HEK293 (cell line): Measurements from ENCODE around the gene ZFP91.
A peak's percentile ranks its signal among the peaks of the same experiment; 100 is the strongest.

Experiments used
- CTCF ChIA-PET: fragments of 350-600 bp; formaldehyde crosslinking; extraction: SDS; loops from one replicate; lab custom pipeline; 2021; ENCODE audit warnings: antibody characterized with exemption; lab: Yijun Ruan, JAX
- POLR2A ChIA-PET: fragments of 300-600 bp; formaldehyde crosslinking; extraction: SDS; loops from one replicate; lab custom pipeline; 2020; ENCODE audit warnings: antibody characterized with exemption, inconsistent platforms; lab: Yijun Ruan, JAX
- H3K27ac ChIP-seq: fragments of 200-500 bp; sonication (Bioruptor generic); 2 replicates; pipeline ENCODE4 v1.5.1; 2014; ENCODE audit warnings: low read depth, low read length, control low read depth, inconsistent platforms; ENCODE audit errors: extremely low read depth
- H3K36me3 ChIP-seq, 2 experiments: fragments of 200-500 bp in 1 of 2; sonication (Bioruptor generic) in 1 of 2; 1 replicate in 1 of 2; 2 replicates in 1 of 2; pipeline ENCODE4 v1.5.1; 2014 to 2017; ENCODE audit warnings: inconsistent platforms in 2 of 2, low read length in 2 of 2; ENCODE audit not compliant: control insufficient read depth in 2 of 2, insufficient read depth in 1 of 2
- H3K4me1 ChIP-seq: fragments of 200-500 bp; sonication (Bioruptor generic); 2 replicates; pipeline ENCODE4 v1.5.1; 2014; ENCODE audit warnings: mild to moderate bottlenecking, low read length, inconsistent platforms; ENCODE audit not compliant: control insufficient read depth, insufficient read depth
- H3K4me3 ChIP-seq: 2 replicates; pipeline ENCODE4 v1.5.1; 2011; ENCODE audit warnings: low read depth, mild to moderate bottlenecking, control low read depth, low read length, moderate library complexity
- H3K9me3 ChIP-seq: fragments of 200-500 bp; sonication (Bioruptor generic); 2 replicates; pipeline ENCODE4 v1.5.1; 2014; ENCODE audit warnings: low read depth, low read length, inconsistent platforms; ENCODE audit not compliant: control insufficient read depth, insufficient read depth
- BCL11A ChIP-seq: fragments of 450-650 bp; formaldehyde crosslinking; IDR thresholded peaks from 2 replicates; pipeline ENCODE4 v1.5.1; 2016; ENCODE audit warnings: low read depth, missing biosample characterization, missing genetic modification characterization
- INSM2 ChIP-seq: fragments of 450-650 bp; formaldehyde crosslinking; IDR thresholded peaks from 2 replicates; pipeline ENCODE4 v1.5.1; 2016; ENCODE audit warnings: missing biosample characterization, missing genetic modification characterization
- MYNN ChIP-seq: fragments of 450-650 bp; formaldehyde crosslinking; IDR thresholded peaks from 2 replicates; pipeline ENCODE4 v1.5.1; 2016; ENCODE audit warnings: missing biosample characterization, missing genetic modification characterization, borderline replicate concordance
- PATZ1 ChIP-seq: fragments of 450-650 bp; formaldehyde crosslinking; IDR thresholded peaks from 2 replicates; pipeline ENCODE4 v1.5.1; 2016; ENCODE audit warnings: missing biosample characterization, missing genetic modification characterization
- PRDM1 ChIP-seq: fragments of 450-650 bp; formaldehyde crosslinking; IDR thresholded peaks from 2 replicates; pipeline ENCODE4; 2016; ENCODE audit warnings: missing biosample characterization, missing genetic modification characterization
- SCRT1 ChIP-seq: fragments of 450-650 bp; formaldehyde crosslinking; IDR thresholded peaks from 2 replicates; pipeline ENCODE4 v1.5.1; 2016; ENCODE audit warnings: missing biosample characterization, missing genetic modification characterization, borderline replicate concordance
- YY1 ChIP-seq: fragments of 450-650 bp; formaldehyde crosslinking; IDR thresholded peaks from 2 replicates; pipeline ENCODE4 v1.5.1; 2018; ENCODE audit warnings: missing biosample characterization, missing genetic modification characterization
- ZBTB17 ChIP-seq: fragments of 450-650 bp; formaldehyde crosslinking; IDR thresholded peaks from 2 replicates; pipeline ENCODE4 v1.5.1; 2016; ENCODE audit warnings: missing biosample characterization, missing genetic modification characterization
- ZBTB44 ChIP-seq: fragments of 450-650 bp; IDR thresholded peaks from 2 replicates; pipeline ENCODE4 v1.5.1; 2018; ENCODE audit warnings: missing biosample characterization, mild to moderate bottlenecking, missing genetic modification characterization
- ZNF112 ChIP-seq: fragments of 450-650 bp; formaldehyde crosslinking; IDR thresholded peaks from 2 replicates; pipeline ENCODE4 v1.5.0; 2017; ENCODE audit warnings: missing biosample characterization, missing genetic modification characterization
- ZNF132 ChIP-seq: fragments of 450-650 bp; formaldehyde crosslinking; IDR thresholded peaks from 2 replicates; pipeline ENCODE4 v1.5.1; 2017; ENCODE audit warnings: missing biosample characterization, missing genetic modification characterization, borderline replicate concordance
- ZNF146 ChIP-seq: fragments of 450-650 bp; formaldehyde crosslinking; IDR thresholded peaks from 2 replicates; pipeline ENCODE4 v1.5.1; 2016; ENCODE audit warnings: missing biosample characterization, missing genetic modification characterization
- ZNF23 ChIP-seq: fragments of 450-650 bp; formaldehyde crosslinking; IDR thresholded peaks from 2 replicates; pipeline ENCODE4 v1.5.1; 2016; ENCODE audit warnings: missing biosample characterization, missing genetic modification characterization, borderline replicate concordance
- ZNF266 ChIP-seq: fragments of 450-650 bp; formaldehyde crosslinking; IDR thresholded peaks from 2 replicates; pipeline ENCODE4 v1.5.1; 2016; ENCODE audit warnings: missing biosample characterization, missing genetic modification characterization, low read depth
- ZNF274 ChIP-seq, 2 experiments: fragments of 200-500 bp in 1 of 2; fragments of 450-650 bp in 1 of 2; sonication (Bioruptor generic) in 1 of 2; formaldehyde crosslinking in 1 of 2; IDR thresholded peaks; 2 replicates each; pipeline versions ENCODE4 v1.5.1 to v1.6.1; 2014 to 2016; ENCODE audit warnings: borderline replicate concordance in 1 of 2, inconsistent platforms in 1 of 2, low read length in 1 of 2, missing biosample characterization in 1 of 2, missing genetic modification characterization in 1 of 2
- ZNF292 ChIP-seq: fragments of 450-650 bp; formaldehyde crosslinking; IDR thresholded peaks from 2 replicates; pipeline ENCODE4 v1.5.1; 2016; ENCODE audit warnings: low read depth, missing biosample characterization, missing genetic modification characterization, borderline replicate concordance
- ZNF350 ChIP-seq: fragments of 450-650 bp; formaldehyde crosslinking; IDR thresholded peaks from 2 replicates; pipeline ENCODE4 v1.5.0; 2017; ENCODE audit warnings: missing biosample characterization, mild to moderate bottlenecking, missing genetic modification characterization
- ZNF404 ChIP-seq: fragments of 450-650 bp; formaldehyde crosslinking; IDR thresholded peaks from 2 replicates; pipeline ENCODE4 v1.5.1; 2017; ENCODE audit warnings: missing biosample characterization, missing genetic modification characterization
- ZNF473 ChIP-seq: fragments of 450-650 bp; formaldehyde crosslinking; IDR thresholded peaks from 2 replicates; pipeline ENCODE4 v1.5.1; 2017; ENCODE audit warnings: missing biosample characterization, missing genetic modification characterization
- ZNF544 ChIP-seq: fragments of 450-650 bp; formaldehyde crosslinking; IDR thresholded peaks from 2 replicates; pipeline ENCODE4 v1.5.0; 2017; ENCODE audit warnings: missing biosample characterization, missing genetic modification characterization
- ZNF621 ChIP-seq: fragments of 450-650 bp; formaldehyde crosslinking; IDR thresholded peaks from 2 replicates; pipeline ENCODE4 v1.5.1; 2017; ENCODE audit warnings: missing biosample characterization, missing genetic modification characterization
- ZNF654 ChIP-seq: fragments of 450-650 bp; formaldehyde crosslinking; IDR thresholded peaks from 2 replicates; pipeline ENCODE4 v1.5.1; 2016; ENCODE audit warnings: low read depth, missing biosample characterization, missing genetic modification characterization
- ZNF677 ChIP-seq: fragments of 450-650 bp; IDR thresholded peaks from 2 replicates; pipeline ENCODE4 v1.5.0; 2018; ENCODE audit warnings: missing biosample characterization, mild to moderate bottlenecking, missing genetic modification characterization, moderate library complexity
- ZNF701 ChIP-seq: fragments of 450-650 bp; formaldehyde crosslinking; IDR thresholded peaks from 2 replicates; pipeline ENCODE4 v1.5.1; 2016; ENCODE audit warnings: missing biosample characterization, missing genetic modification characterization
- ZNF707 ChIP-seq: fragments of 450-650 bp; formaldehyde crosslinking; IDR thresholded peaks from 2 replicates; pipeline ENCODE4 v1.5.1; 2016; ENCODE audit warnings: missing biosample characterization, missing genetic modification characterization
- ZNF776 ChIP-seq: fragments of 450-650 bp; formaldehyde crosslinking; IDR thresholded peaks from 2 replicates; pipeline ENCODE4 v1.5.0; 2017; ENCODE audit warnings: missing biosample characterization, missing genetic modification characterization, borderline replicate concordance
- ZNF837 ChIP-seq: fragments of 450-650 bp; formaldehyde crosslinking; IDR thresholded peaks from 2 replicates; pipeline ENCODE4 v1.5.1; 2016; ENCODE audit warnings: missing biosample characterization, missing genetic modification characterization

ZFP91 gene

GRCh38 chr11:58628446-58628845 lies 49.6 kb downstream of the ZFP91 start (continued):
- TF ChIP-seq ZNF292 (tag by site-specific recombination): no peak
- TF ChIP-seq ZNF350 (tag by site-specific recombination): no peak
- no peak for TF ChIP-seq ZNF146

- TF ChIP-seq ZNF654: peak; percentile 53
- TF ChIP-seq INSM2 (tag by site-specific recombination): no peak
- TF ChIP-seq ZNF701 (tag by site-specific recombination): no peak
- TF ChIP-seq ZNF23: no peak
- TF ChIP-seq BCL11A (tag by site-specific recombination): no peak
- no peak for TF ChIP-seq ZNF707 (tag by site-specific recombination)
- no peak for TF ChIP-seq ZNF274 (IDR thresholded peaks at IDR 0.05; ENCODE audit: low read length)
- no peak for TF ChIP-seq ZNF274 (tag by site-specific recombination; IDR thresholded peaks at IDR 0.05; ENCODE audit: borderline replicate concordance)
- no peak for TF ChIP-seq ZNF132
- TF ChIP-seq, all 188 proteins: peak for 1
- ChIA-PET CTCF (interaction anchor here (0.6 to 6.0 kb wide), 26 partner anchors 8 to 872 kb away, joined by 3 to 41 read pairs (median 5); partner anchors contain the start of genes CNTF and LPXN), POLR2A (interaction anchor here (0.6 kb wide), 1 partner anchor 875 kb away, joined by 5 read pairs; no protein-coding TSS in a partner anchor)
- Histone ChIP-seq H3K9me3 (no peaks in the 10 kb centered on the region), H3K4me3 (no peak overlapping the region), H3K4me1 (no peaks in the 10 kb centered on the region), H3K27ac (no peak overlapping the region), H3K36me3 (peaks cover 0 to 34% of the 10 kb centered on the region in 2 experiments; a peak in 1 of 3 replicates)
These were observed 51.0 kb downstream of the ZFP91 start for GRCh38 chr11:58629857-58630256.

GRCh38 chr11:58631378-58631777 lies 52.5 kb downstream of the ZFP91 start:
- Histone ChIP-seq H3K27ac (no peak overlapping the region), H3K36me3 (peaks cover 0 to 19% of the 10 kb centered on the region in 2 experiments; a peak in 1 of 3 replicates), H3K9me3 (no peaks in the 10 kb centered on the region), H3K4me3 (no peak overlapping the region), H3K4me1 (no peaks in the 10 kb centered on the region)
- POLR2A ChIA-PET: no interaction called here
- CTCF ChIA-PET: interaction anchor here (0.7 to 6.0 kb wide), 3 partner anchors 7 to 578 kb away, joined by 3 to 41 read pairs (median 3); no protein-coding TSS in a partner anchor
- no peak for TF ChIP-seq ZBTB44
- TF ChIP-seq PATZ1 (tag by site-specific recombination): no peak
- TF ChIP-seq ZNF266 (tag by site-specific recombination): no peak
- no peak for TF ChIP-seq PRDM1 (tag by site-specific recombination)
- no peak for TF ChIP-seq ZNF473 (tag by site-specific recombination)
- TF ChIP-seq MYNN (tag by site-specific recombination): no peak
- no peak for TF ChIP-seq ZNF112 (tag by site-specific recombination)
- TF ChIP-seq YY1 (tag by site-specific recombination): no peak
- no peak for TF ChIP-seq ZNF404 (tag by site-specific recombination)
- TF ChIP-seq ZNF544 (tag by site-specific recombination): no peak
- no peak for TF ChIP-seq ZNF837
- no peak for TF ChIP-seq ZBTB17 (tag by site-specific recombination)
- no peak for TF ChIP-seq ZNF776 (tag by site-specific recombination)
- no peak for TF ChIP-seq ZNF621 (tag by site-specific recombination)
- TF ChIP-seq SCRT1 (tag by site-specific recombination): no peak
- no peak for TF ChIP-seq ZNF677 (tag by site-specific recombination)
